Activated T-cell treated with anti-CD3 and anti-CD28 coated beads, Interleukin-2, amount 50 U/mL, for 4 hours (primary cell): ENCODE data around the gene CPEB4. TPM values are rescaled to one million over a fixed set of nuclear protein-coding genes. Genes with fewer than 3 reads are reported as not detected.
A peak's percentile ranks its signal among the peaks of the same experiment; 100 is the strongest.

Source experiments
- ATAC-seq, 2 donors: fragments of 200-7000 bp; cut with Tn5 transposase; one replicate each; pipeline ENCODE4 v1.10.0; 2021
- DNase-seq: peaks from one replicate; pipeline ENCODE4 v3.0.0-alpha.2; 2020
- H3K27me3 Mint-ChIP-seq: one replicate; pipeline ENCODE4 v1.8.0; 2021; ENCODE audit warnings: low read depth, mixed read lengths
- H3K36me3 Mint-ChIP-seq: one replicate; pipeline ENCODE4 v1.8.0; 2022; ENCODE audit warnings: mixed read lengths; ENCODE audit not compliant: insufficient read depth
- H3K4me1 Mint-ChIP-seq: one replicate; pipeline ENCODE4 v1.8.0; 2021; ENCODE audit warnings: low read depth, mixed read lengths
- H3K4me3 Mint-ChIP-seq: one replicate; pipeline ENCODE4 v1.8.0; 2021; ENCODE audit warnings: mild to moderate bottlenecking, moderate library complexity, mixed read lengths
- H3K9me3 Mint-ChIP-seq: one replicate; pipeline ENCODE4 v1.8.0; 2021; ENCODE audit warnings: mixed read lengths
- total RNA-seq, 3 donors: library from RNA; stranded (reverse); gene quantifications; one replicate each; pipeline ENCODE4 v1.2.1, GENCODE V29; 2021

Gene CPEB4
- 10 to 100 TPM; 14.4 to 17.2 (median 14.9) TPM for total RNA-seq

GRCh38 chr5:173887610-173888472 lies at the start of gene CPEB4:
Gene CPEB4 (plus strand): TSS chr5:173888349. CDS start chr5:173889734, 1,385 bp downstream.
- no peaks in the 10 kb centered on the region for H3K27me3 Mint-ChIP-seq
- peak within 1 kb of the TSS; percentile 93 for H3K4me3 Mint-ChIP-seq
- H3K4me1 Mint-ChIP-seq, result peaks cover 77% of the 10 kb centered on the region
- DNase-seq (peak; percentile 97), ATAC-seq (peak; percentile 97 to 98)
- no peaks in the 10 kb centered on the region for H3K36me3 Mint-ChIP-seq
- H3K9me3 Mint-ChIP-seq, result peaks cover 5% of the 10 kb centered on the region

- Mint-ChIP-seq H3K9me3 (no peaks in the 10 kb centered on the region), H3K27me3 (no peaks in the 10 kb centered on the region), H3K4me3 (no peak overlapping the region), H3K4me1 (no peaks in the 10 kb centered on the region), H3K36me3 (no peaks in the 10 kb centered on the region)
- DNase-seq (no peak), ATAC-seq (no peak)
Observed at GRCh38 chr5:173839117-173839713, 48.9 kb upstream of the CPEB4 start.

GRCh38 chr5:173840111-173840983 lies 47.8 kb upstream of the CPEB4 start:
- no peak for DNase-seq
- no peak for ATAC-seq
- H3K4me3 Mint-ChIP-seq, result no peak overlapping the region
- H3K27me3 Mint-ChIP-seq, result no peaks in the 10 kb centered on the region
- H3K36me3 Mint-ChIP-seq, result no peaks in the 10 kb centered on the region
- no peaks in the 10 kb centered on the region for H3K9me3 Mint-ChIP-seq
- H3K4me1 Mint-ChIP-seq, result no peaks in the 10 kb centered on the region

GRCh38 chr5:173841710-173842109 lies 46.4 kb upstream of the CPEB4 start:
- Mint-ChIP-seq H3K4me3 (no peak overlapping the region), H3K36me3 (peaks cover 3% of the 10 kb centered on the region), H3K9me3 (no peaks in the 10 kb centered on the region), H3K4me1 (no peaks in the 10 kb centered on the region), H3K27me3 (no peaks in the 10 kb centered on the region)
- ATAC-seq (no peak), DNase-seq (no peak)

GRCh38 chr5:173843794-173844193 lies 44.4 kb upstream of the CPEB4 start:
- Mint-ChIP-seq H3K4me1 (no peaks in the 10 kb centered on the region), H3K27me3 (no peaks in the 10 kb centered on the region), H3K36me3 (peaks cover 3% of the 10 kb centered on the region), H3K4me3 (no peak overlapping the region), H3K9me3 (peaks cover 12% of the 10 kb centered on the region)
- ATAC-seq (no peak), DNase-seq (no peak)

- no peaks in the 10 kb centered on the region for H3K27me3 Mint-ChIP-seq
- H3K9me3 Mint-ChIP-seq, result peaks cover 18% of the 10 kb centered on the region
- ATAC-seq, result no peak
Observed at GRCh38 chr5:173845321-173845720, 42.8 kb upstream of the CPEB4 start.

GRCh38 chr5:173846929-173847501 lies 41.1 kb upstream of the CPEB4 start:
- no peaks in the 10 kb centered on the region for H3K4me1 Mint-ChIP-seq
- H3K27me3 Mint-ChIP-seq, result peaks cover 6% of the 10 kb centered on the region
- no peak for ATAC-seq
- DNase-seq, result no peak
- no peak overlapping the region for H3K4me3 Mint-ChIP-seq
- H3K9me3 Mint-ChIP-seq, result peaks cover 18% of the 10 kb centered on the region
- H3K36me3 Mint-ChIP-seq, result peaks cover 3% of the 10 kb centered on the region

More at GRCh38 chr5:173845321-173845720, 42.8 kb upstream of the CPEB4 start:
- Mint-ChIP-seq H3K36me3 (peaks cover 3% of the 10 kb centered on the region), H3K4me3 (no peak overlapping the region), H3K4me1 (no peaks in the 10 kb centered on the region)
- DNase-seq, result no peak

- H3K9me3 Mint-ChIP-seq, result peaks cover 18% of the 10 kb centered on the region
- ATAC-seq, result no peak
Observed at GRCh38 chr5:173848986-173849596, 39.1 kb upstream of the CPEB4 start.

GRCh38 chr5:173849908-173850307 lies 38.2 kb upstream of the CPEB4 start:
- no peak overlapping the region for H3K4me3 Mint-ChIP-seq
- no peaks in the 10 kb centered on the region for H3K4me1 Mint-ChIP-seq
- H3K36me3 Mint-ChIP-seq, result peaks cover 3% of the 10 kb centered on the region
- H3K9me3 Mint-ChIP-seq, result peaks cover 18% of the 10 kb centered on the region
- peaks cover 6% of the 10 kb centered on the region for H3K27me3 Mint-ChIP-seq
- ATAC-seq (no peak), DNase-seq (no peak)

More at GRCh38 chr5:173848986-173849596, 39.1 kb upstream of the CPEB4 start:
- Mint-ChIP-seq H3K4me1 (no peaks in the 10 kb centered on the region), H3K27me3 (peaks cover 6% of the 10 kb centered on the region), H3K36me3 (peaks cover 3% of the 10 kb centered on the region), H3K4me3 (no peak overlapping the region)
- DNase-seq, result no peak

- DNase-seq (no peak), ATAC-seq (no peak)
- Mint-ChIP-seq H3K27me3 (peaks cover 6% of the 10 kb centered on the region), H3K4me3 (no peak overlapping the region), H3K4me1 (no peaks in the 10 kb centered on the region), H3K36me3 (peaks cover 3% of the 10 kb centered on the region), H3K9me3 (peaks cover 18% of the 10 kb centered on the region)
Observed at GRCh38 chr5:173850659-173851058, 37.5 kb upstream of the CPEB4 start.

GRCh38 chr5:173851595-173852243 lies 36.4 kb upstream of the CPEB4 start:
- no peak for ATAC-seq
- Mint-ChIP-seq H3K4me3 (no peak overlapping the region), H3K27me3 (peaks cover 6% of the 10 kb centered on the region), H3K4me1 (no peaks in the 10 kb centered on the region), H3K9me3 (peaks cover 18% of the 10 kb centered on the region), H3K36me3 (no peaks in the 10 kb centered on the region)
- no peak for DNase-seq

- ATAC-seq, result no peak
- Mint-ChIP-seq H3K4me3 (no peak overlapping the region), H3K36me3 (no peaks in the 10 kb centered on the region), H3K4me1 (no peaks in the 10 kb centered on the region), H3K27me3 (peaks cover 6% of the 10 kb centered on the region), H3K9me3 (peaks cover 15% of the 10 kb centered on the region)
- DNase-seq, result no peak
Observed at GRCh38 chr5:173852790-173853359, 35.3 kb upstream of the CPEB4 start.
